Coronary artery (tissue), 2 donors: ENCODE measurements around the gene SLC9B2.
A peak's percentile ranks its signal among the peaks of the same experiment; 100 is the strongest.
"Not testable (repeated sequence)": the region's sequence is repeated elsewhere in the genome, so short reads cannot be mapped to it uniquely, and the experiment has no call there.

Experiments
- DNase-seq: peaks from one replicate; pipeline ENCODE4 v3.0.0-alpha.2; 2017; ENCODE audit warnings: low spot score
- H3K27ac ChIP-seq, 2 donors: fragments of 200-600 bp; sonication (generic); one replicate each; pipeline ENCODE4 v1.5.1; 2016 to 2019
- H3K4me3 ChIP-seq: fragments of 200-600 bp; sonication (generic); 2 replicates; pipeline ENCODE4 v1.5.1; 2016; ENCODE audit warnings: mild to moderate bottlenecking, moderate library complexity
- TF ChIP-seq, protein P1 (sequence below): fragments of 200-600 bp; sonication (generic); IDR thresholded peaks from one replicate; pipeline ENCODE4 v1.5.1; 2019; ENCODE audit warnings: antibody characterized with exemption

SLC9B2 gene

DNA sequence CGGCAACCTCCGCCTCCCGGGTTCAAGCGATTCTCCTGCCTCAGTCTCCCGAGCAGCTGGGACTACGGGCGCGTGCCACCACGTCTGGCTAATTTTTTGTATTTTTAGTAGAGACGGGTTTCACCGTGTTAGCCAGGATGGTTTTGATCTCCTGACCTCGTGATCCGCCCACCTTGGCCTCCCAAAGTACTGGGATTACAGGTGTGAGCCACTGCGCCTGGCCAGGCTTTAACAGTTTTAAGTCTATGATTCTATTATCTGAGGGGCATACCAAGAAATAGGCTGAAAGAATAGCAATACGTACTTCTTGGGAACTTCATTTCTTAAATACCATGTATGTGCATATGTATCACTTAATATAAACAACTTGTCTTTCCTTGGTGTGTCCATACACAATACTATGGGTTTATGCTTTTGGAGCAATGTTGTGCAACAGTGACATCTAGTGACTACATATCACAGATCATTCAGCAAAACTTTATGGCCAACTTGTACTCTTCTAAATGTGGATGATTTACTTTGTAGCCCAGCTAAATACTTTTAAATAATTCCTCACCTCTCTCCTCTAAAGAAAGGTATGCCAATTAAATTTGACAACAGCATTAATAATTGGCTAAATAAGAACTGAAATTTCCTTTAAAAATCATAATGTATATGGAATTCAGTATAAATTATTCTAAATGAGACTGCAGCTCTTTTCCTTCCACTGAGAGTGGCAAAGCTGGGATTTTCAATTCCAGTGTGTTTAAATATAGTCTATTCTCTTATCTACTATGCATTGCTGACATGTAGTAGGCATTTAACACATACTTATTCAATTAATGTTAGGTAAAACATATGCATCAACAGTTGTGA, 67.5 kb downstream of the SLC9B2 start:
- TF ChIP-seq, protein P1, sequence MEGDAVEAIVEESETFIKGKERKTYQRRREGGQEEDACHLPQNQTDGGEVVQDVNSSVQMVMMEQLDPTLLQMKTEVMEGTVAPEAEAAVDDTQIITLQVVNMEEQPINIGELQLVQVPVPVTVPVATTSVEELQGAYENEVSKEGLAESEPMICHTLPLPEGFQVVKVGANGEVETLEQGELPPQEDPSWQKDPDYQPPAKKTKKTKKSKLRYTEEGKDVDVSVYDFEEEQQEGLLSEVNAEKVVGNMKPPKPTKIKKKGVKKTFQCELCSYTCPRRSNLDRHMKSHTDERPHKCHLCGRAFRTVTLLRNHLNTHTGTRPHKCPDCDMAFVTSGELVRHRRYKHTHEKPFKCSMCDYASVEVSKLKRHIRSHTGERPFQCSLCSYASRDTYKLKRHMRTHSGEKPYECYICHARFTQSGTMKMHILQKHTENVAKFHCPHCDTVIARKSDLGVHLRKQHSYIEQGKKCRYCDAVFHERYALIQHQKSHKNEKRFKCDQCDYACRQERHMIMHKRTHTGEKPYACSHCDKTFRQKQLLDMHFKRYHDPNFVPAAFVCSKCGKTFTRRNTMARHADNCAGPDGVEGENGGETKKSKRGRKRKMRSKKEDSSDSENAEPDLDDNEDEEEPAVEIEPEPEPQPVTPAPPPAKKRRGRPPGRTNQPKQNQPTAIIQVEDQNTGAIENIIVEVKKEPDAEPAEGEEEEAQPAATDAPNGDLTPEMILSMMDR: peak; percentile 61
- DNase-seq: no peak
- no peak overlapping the region for H3K27ac ChIP-seq
- H3K4me3 ChIP-seq: no peak overlapping the region

DNA sequence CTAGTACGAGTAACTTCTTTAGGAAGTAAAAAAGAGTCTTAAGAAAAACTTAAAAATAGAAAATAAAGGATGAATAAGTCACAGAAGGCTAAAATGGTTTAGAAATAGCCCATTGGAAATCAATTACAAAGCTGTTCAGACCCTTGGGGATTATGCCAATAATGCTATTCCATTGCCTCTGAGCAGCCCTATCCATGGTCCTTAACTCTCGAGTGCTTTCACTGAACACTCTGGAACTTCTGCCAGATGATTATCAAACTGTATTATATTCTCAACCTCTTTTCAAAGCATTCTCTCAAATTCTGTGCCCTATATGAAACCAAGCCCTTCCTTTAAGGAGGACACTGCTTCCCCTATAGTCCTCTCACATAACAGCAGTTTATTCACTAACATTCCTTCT, 74.0 kb downstream of the SLC9B2 start:
- Histone ChIP-seq H3K27ac (no peak overlapping the region), H3K4me3 (no peak overlapping the region)
- DNase-seq: no peak
- TF ChIP-seq, protein P1: no peak

DNA sequence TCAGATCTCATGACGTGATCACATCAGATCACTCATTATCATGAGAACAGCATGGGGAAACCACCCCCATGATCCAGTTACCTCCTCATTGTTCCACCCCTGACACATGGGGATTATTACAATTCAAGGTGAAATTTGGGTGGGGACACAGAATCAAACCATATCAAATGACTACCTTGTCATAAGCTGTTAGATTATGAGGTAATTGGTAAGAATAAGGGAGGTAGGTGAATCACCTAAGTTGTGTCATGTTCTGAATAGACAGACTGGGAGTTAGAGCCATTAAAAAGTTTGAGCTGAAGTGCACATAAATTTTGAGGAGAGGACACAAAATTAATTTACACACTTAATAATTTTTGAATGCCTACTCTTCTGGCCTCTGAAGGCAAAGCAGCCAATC, 81.8 kb downstream of the SLC9B2 start:
- Histone ChIP-seq H3K4me3 (no peak overlapping the region), H3K27ac (no peak overlapping the region)
- DNase-seq: no peak
- TF ChIP-seq, protein P1: no peak

DNA sequence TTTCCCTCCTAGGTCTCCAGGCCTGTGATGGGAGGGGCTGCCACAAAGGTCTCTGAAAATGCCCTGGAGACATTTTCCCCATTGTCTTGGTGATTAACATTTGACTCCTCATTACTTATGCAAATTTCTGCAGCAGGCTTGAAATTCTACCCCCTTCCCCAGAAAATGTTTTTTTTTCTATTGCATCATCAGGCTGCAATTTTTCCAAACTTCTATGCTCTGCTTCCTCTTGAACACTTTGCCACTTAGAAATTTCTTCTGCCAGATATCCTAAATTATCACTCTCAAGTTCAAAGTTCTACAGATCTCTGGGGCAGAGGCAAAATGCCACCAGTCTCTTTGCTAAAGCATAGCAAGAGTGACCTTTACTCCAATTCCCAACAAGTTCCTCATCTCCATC, 82.6 kb downstream of the SLC9B2 start:
- not testable (repeated sequence) for H3K27ac ChIP-seq, DNase-seq

DNA sequence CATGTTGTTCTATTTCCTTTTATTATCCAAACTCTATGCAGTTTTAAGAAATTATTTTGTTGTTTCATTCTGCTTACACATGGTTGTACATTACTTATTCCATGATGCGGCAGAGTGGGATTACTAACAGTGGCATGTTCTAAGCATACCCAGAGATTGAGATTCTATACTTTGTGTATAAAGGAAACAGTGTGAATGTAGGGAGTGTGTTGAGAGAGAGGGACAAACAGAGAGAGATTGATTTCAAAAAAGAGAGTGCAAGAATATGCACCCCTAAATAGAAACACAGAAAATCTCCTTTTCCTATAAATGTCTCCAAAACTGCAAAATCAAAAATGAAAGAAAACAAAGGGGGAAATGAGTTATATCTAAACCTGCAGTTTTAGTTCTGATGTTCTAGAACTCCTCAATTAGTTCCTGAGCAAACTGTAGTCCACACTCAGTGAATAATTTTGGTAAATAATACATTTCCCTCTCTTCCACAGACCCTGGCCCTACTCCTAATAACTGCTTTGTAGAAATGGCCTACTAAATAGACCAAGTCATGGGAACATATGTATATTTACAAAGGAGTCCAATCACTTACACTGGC, 88.0 kb downstream of the SLC9B2 start:
- Histone ChIP-seq H3K4me3 (no peak overlapping the region), H3K27ac (no peak overlapping the region)
- DNase-seq: no peak
- TF ChIP-seq, protein P1: no peak

More for the DNA sequence above, 82.6 kb downstream of the SLC9B2 start:
- H3K4me3 ChIP-seq: not testable (repeated sequence)

DNA sequence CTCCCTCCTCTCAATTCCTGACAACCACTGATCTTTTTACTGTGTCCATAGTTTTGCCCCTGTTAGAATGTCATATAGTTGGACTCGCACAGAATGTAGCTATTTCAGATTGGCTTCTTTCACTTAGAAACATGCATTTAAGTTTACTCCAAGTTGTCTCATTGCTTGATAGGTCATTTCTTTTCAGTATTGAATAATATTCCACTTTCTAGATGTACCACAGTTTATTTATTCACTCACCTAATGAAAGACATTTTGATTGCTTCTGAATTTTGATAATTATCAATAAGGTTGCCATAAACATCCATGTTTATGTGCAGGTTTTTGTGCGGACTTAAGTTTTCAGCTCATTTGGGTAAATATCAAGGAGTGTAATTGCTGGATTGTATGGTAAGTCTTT, 95.6 kb downstream of the SLC9B2 start:
- no peak overlapping the region for H3K27ac ChIP-seq
- no peak overlapping the region for H3K4me3 ChIP-seq

More for the DNA sequence above, 95.6 kb downstream of the SLC9B2 start:
- no peak for DNase-seq
- TF ChIP-seq, protein P1: no peak
